ENCODE measurements around the gene TUFT1. TPM values are rescaled to one million over a fixed set of nuclear protein-coding genes. Genes with fewer than 3 reads are reported as not detected.

The TUFT1 gene
- total and polyA plus RNA-seq, 2 of the 13 experiments (the other 11 are each of a cell fraction or from before 2014, with no cell fraction given), result 6.4 to 7.3 TPM

- Histone ChIP-seq H3K4me1 (ENCODE audit: insufficient read depth, low read length) (peaks cover 15% of the 10 kb centered on the region), H3K27me3 (ENCODE audit: control insufficient read depth in 1 of 2, insufficient read depth in 2 of 2, low read length in 2 of 2) (no peaks in the 10 kb centered on the region), H3K9ac (ENCODE audit: insufficient read depth, low read depth, low read length) (no peak overlapping the region), H3K9me3 (ENCODE audit: low read length) (no peaks in the 10 kb centered on the region), H4K20me1 (ENCODE audit: insufficient read depth, low read length) (no peaks in the 10 kb centered on the region), H3K79me2 (ENCODE audit: insufficient read depth, low read length) (no peaks in the 10 kb centered on the region), H3K36me3 (replicated peaks in 1 of 2; ENCODE audit: control insufficient read depth in 1 of 2, insufficient read depth in 2 of 2, low read length in 2 of 2) (peaks cover 3 to 11% of the 10 kb centered on the region in 2 experiments; a peak in 4 of 5 replicates), H3K4me2 (ENCODE audit: low read depth, low read length) (no peak overlapping the region), H2AFZ (ENCODE audit: low read length) (no peak overlapping the region), H3K4me3 (replicated peaks in 1 of 3; ENCODE audit: insufficient read depth in 1 of 3, low read depth in 2 of 3, low read length in 3 of 3) (no peak overlapping the region), H3K27ac (ENCODE audit: extremely low read length, insufficient read depth, low read length) (no peak overlapping the region)
- ChIA-PET POLR2A (no interaction called here), CTCF (ENCODE audit: low intra/inter-chr PET ratio, low total read pairs) (no interaction called here)
- TF ChIP-seq SRY (CRISPR knock-in tag; IDR thresholded peaks at IDR 0.05), result no peak
- in situ Hi-C loops (cut with HindIII; ENCODE audit: extremely low pct_ligation_motif_present, low pct_unique_long_range_greater_than_20kb), result no loop called here
- ATAC-seq (no peak), FAIRE-seq (no peak), DNase-seq (ENCODE audit: low spot score) (no peak)
- no TSS peak for BruUV-seq (replicated peaks)
- WGBS (ENCODE audit: low lambda C conversion rate), result 79% methylated on average over 7 of the region's 7 CpGs
- intact Hi-C loops (cut with micrococcal nuclease; ENCODE audit: unreplicated experiment), result no loop called here
Measured at GRCh38 chr1:151584780-151585179, 44.7 kb downstream of the TUFT1 start.

- Histone ChIP-seq H3K79me2 (ENCODE audit: insufficient read depth, low read length) (no peaks in the 10 kb centered on the region), H3K27ac (ENCODE audit: extremely low read length, insufficient read depth, low read length) (no peak overlapping the region), H4K20me1 (ENCODE audit: insufficient read depth, low read length) (no peaks in the 10 kb centered on the region), H3K9ac (ENCODE audit: insufficient read depth, low read depth, low read length) (no peak overlapping the region), H3K4me1 (ENCODE audit: insufficient read depth, low read length) (peaks cover 15% of the 10 kb centered on the region), H3K4me3 (replicated peaks in 1 of 3; ENCODE audit: insufficient read depth in 1 of 3, low read depth in 2 of 3, low read length in 3 of 3) (no peak overlapping the region), H3K9me3 (ENCODE audit: low read length) (no peaks in the 10 kb centered on the region), H3K36me3 (replicated peaks in 1 of 2; ENCODE audit: control insufficient read depth in 1 of 2, insufficient read depth in 2 of 2, low read length in 2 of 2) (peaks cover 1 to 9% of the 10 kb centered on the region in 2 experiments; a peak in 3 of 5 replicates), H3K4me2 (ENCODE audit: low read depth, low read length) (no peak overlapping the region), H2AFZ (ENCODE audit: low read length) (no peak overlapping the region), H3K27me3 (ENCODE audit: control insufficient read depth in 1 of 2, insufficient read depth in 2 of 2, low read length in 2 of 2) (no peaks in the 10 kb centered on the region)
- in situ Hi-C loops (cut with HindIII; ENCODE audit: extremely low pct_ligation_motif_present, low pct_unique_long_range_greater_than_20kb) (no loop called here), intact Hi-C loops (cut with micrococcal nuclease; ENCODE audit: unreplicated experiment) (no loop called here)
- WGBS (ENCODE audit: low lambda C conversion rate), result 50% methylated on average over 1 of the region's 1 CpG
- DNase-seq (ENCODE audit: low spot score) (no peak), FAIRE-seq (no peak), ATAC-seq (no peak)
- BruUV-seq (replicated peaks), result no TSS peak
- POLR2A ChIA-PET, result no interaction called here
- TF ChIP-seq, protein P1, sequence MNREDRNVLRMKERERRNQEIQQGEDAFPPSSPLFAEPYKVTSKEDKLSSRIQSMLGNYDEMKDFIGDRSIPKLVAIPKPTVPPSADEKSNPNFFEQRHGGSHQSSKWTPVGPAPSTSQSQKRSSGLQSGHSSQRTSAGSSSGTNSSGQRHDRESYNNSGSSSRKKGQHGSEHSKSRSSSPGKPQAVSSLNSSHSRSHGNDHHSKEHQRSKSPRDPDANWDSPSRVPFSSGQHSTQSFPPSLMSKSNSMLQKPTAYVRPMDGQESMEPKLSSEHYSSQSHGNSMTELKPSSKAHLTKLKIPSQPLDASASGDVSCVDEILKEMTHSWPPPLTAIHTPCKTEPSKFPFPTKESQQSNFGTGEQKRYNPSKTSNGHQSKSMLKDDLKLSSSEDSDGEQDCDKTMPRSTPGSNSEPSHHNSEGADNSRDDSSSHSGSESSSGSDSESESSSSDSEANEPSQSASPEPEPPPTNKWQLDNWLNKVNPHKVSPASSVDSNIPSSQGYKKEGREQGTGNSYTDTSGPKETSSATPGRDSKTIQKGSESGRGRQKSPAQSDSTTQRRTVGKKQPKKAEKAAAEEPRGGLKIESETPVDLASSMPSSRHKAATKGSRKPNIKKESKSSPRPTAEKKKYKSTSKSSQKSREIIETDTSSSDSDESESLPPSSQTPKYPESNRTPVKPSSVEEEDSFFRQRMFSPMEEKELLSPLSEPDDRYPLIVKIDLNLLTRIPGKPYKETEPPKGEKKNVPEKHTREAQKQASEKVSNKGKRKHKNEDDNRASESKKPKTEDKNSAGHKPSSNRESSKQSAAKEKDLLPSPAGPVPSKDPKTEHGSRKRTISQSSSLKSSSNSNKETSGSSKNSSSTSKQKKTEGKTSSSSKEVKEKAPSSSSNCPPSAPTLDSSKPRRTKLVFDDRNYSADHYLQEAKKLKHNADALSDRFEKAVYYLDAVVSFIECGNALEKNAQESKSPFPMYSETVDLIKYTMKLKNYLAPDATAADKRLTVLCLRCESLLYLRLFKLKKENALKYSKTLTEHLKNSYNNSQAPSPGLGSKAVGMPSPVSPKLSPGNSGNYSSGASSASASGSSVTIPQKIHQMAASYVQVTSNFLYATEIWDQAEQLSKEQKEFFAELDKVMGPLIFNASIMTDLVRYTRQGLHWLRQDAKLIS (CRISPR knock-in tag; IDR thresholded peaks at IDR 0.05), result no peak
- TF ChIP-seq ZNF367 (CRISPR knock-in tag; IDR thresholded peaks at IDR 0.05; ENCODE audit: borderline replicate concordance) (no peak), MNT (IDR thresholded peaks at IDR 0.05) (no peak), RBFOX2 (IDR thresholded peaks at IDR 0.05; ENCODE audit: low read depth, low read length) (no peak), TOE1 (CRISPR knock-in tag; IDR thresholded peaks at IDR 0.05) (no peak), ZNF329 (CRISPR knock-in tag; IDR thresholded peaks at IDR 0.05; ENCODE audit: low read depth) (no peak)
- CTCF ChIA-PET (ENCODE audit: low intra/inter-chr PET ratio, low total read pairs), result no interaction called here
Measured at GRCh38 chr1:151585622-151586021, 45.5 kb downstream of the TUFT1 start.
